Tibial nerve (tissue), 3 donors: ENCODE data around the gene DHX36.
A peak's percentile ranks its signal among the peaks of the same experiment; 100 is the strongest.

Experiments
- CTCF ChIP-seq, 5 experiments: fragments of 200-600 bp in 3 of 5; fragments of 450-650 bp in 2 of 5; sonication (generic) in 3 of 5; IDR thresholded peaks; one replicate each; pipeline ENCODE4 v1.5.1; 2016 to 2019; ENCODE audit warnings: antibody characterized with exemption in 5 of 5, mild to moderate bottlenecking in 3 of 5, moderate library complexity in 2 of 5
- POLR2A ChIP-seq, 2 donors: fragments of 450-650 bp; IDR thresholded peaks; one replicate each; pipeline ENCODE4 v1.6.1; 2017; ENCODE audit warnings: antibody characterized with exemption in 2 of 2, mild to moderate bottlenecking in 2 of 2, moderate library complexity in 2 of 2

- TF ChIP-seq CTCF (IDR thresholded peaks at IDR 0.05) (peak; percentile 30 to 70 (median 44)), POLR2A (IDR thresholded peaks at IDR 0.05) (no peak)
Observed at GRCh38 chr3:154334973-154335420, 10.7 kb upstream of the DHX36 start.
